Loucy (cell line): ENCODE data around the gene ADAMTS14.

Source experiments
- H2AFZ ChIP-seq: fragments of 200-600 bp; sonication (generic); 2 replicates; pipeline ENCODE4 v1.6.0; 2016; ENCODE audit warnings: antibody characterized with exemption, mild to moderate bottlenecking, low read length, moderate library complexity
- H3F3A ChIP-seq: fragments of 200-600 bp; 2 replicates; pipeline ENCODE4 v1.6.0; 2016; ENCODE audit warnings: antibody characterized with exemption, low read depth, mild to moderate bottlenecking
- H3K27me3 ChIP-seq: fragments of 200-600 bp; sonication (generic); 2 replicates; pipeline ENCODE4 v1.6.1; 2014; ENCODE audit warnings: low read length, mild to moderate bottlenecking; ENCODE audit not compliant: insufficient read depth, poor library complexity, severe bottlenecking
- H3K36me3 ChIP-seq: fragments of 200-600 bp; sonication (generic); 2 replicates; pipeline ENCODE4 v1.6.1; 2016; ENCODE audit warnings: low read length; ENCODE audit not compliant: insufficient read depth
- H3K4me1 ChIP-seq: fragments of 200-600 bp; sonication (generic); 2 replicates; pipeline ENCODE4 v1.5.1; 2014; ENCODE audit warnings: low read length, mild to moderate bottlenecking; ENCODE audit not compliant: insufficient read depth, poor library complexity, severe bottlenecking
- H3K4me2 ChIP-seq: fragments of 200-600 bp; sonication (generic); 2 replicates; pipeline ENCODE4 v1.6.0; 2014; ENCODE audit warnings: antibody characterized with exemption, low read length, low read depth, mild to moderate bottlenecking; ENCODE audit not compliant: poor library complexity, severe bottlenecking
- H3K4me3 ChIP-seq: fragments of 200-600 bp; sonication (generic); 2 replicates; pipeline ENCODE4 v1.5.1; 2014; ENCODE audit warnings: low read length, mild to moderate bottlenecking, mixed read lengths; ENCODE audit not compliant: poor library complexity, severe bottlenecking
- H3K79me2 ChIP-seq: fragments of 200-600 bp; sonication (generic); 2 replicates; pipeline ENCODE4 v1.6.1; 2014; ENCODE audit warnings: low read length; ENCODE audit not compliant: insufficient read depth
- H3K9ac ChIP-seq: fragments of 200-600 bp; sonication (generic); 2 replicates; pipeline ENCODE4 v1.6.0; 2014; ENCODE audit warnings: mild to moderate bottlenecking, low read depth, low read length, moderate library complexity; ENCODE audit not compliant: poor library complexity, severe bottlenecking
- H3K9me2 ChIP-seq: fragments of 200-600 bp; sonication (generic); replicated peaks from 2 replicates; pipeline ENCODE4 v1.6.1; 2016; ENCODE audit warnings: low read depth, low read length, mixed read lengths
- H3K9me3 ChIP-seq: fragments of 200-600 bp; sonication (generic); 2 replicates; pipeline ENCODE4 v1.6.1; 2014; ENCODE audit warnings: mild to moderate bottlenecking, antibody characterized with exemption, low read length, low read depth; ENCODE audit not compliant: insufficient read depth
- H4K20me1 ChIP-seq: fragments of 200-600 bp; sonication (generic); 2 replicates; pipeline ENCODE4 v1.6.0; 2014; ENCODE audit warnings: antibody characterized with exemption, low read length, mild to moderate bottlenecking; ENCODE audit not compliant: insufficient read depth, poor library complexity, severe bottlenecking
- CTCF ChIP-seq: fragments of 200-600 bp; sonication (generic); conservative IDR thresholded peaks from 2 replicates; pipeline ENCODE4 v1.5.1; 2014; ENCODE audit warnings: mild to moderate bottlenecking, antibody characterized with exemption, low read length
- EZH2phosphoT487 ChIP-seq: fragments of 200-600 bp; IDR thresholded peaks from 2 replicates; pipeline ENCODE4 v1.6.1; 2018; ENCODE audit warnings: antibody characterized with exemption, mild to moderate bottlenecking, moderate library complexity, borderline replicate concordance

ADAMTS14 gene

GRCh38 chr10:70680899-70681730, 8.8 kb downstream of the ADAMTS14 start:
- H3K4me2 ChIP-seq, result no peak overlapping the region
- H3K9me3 ChIP-seq, result no peaks in the 10 kb centered on the region
- no peak overlapping the region for H3K9ac ChIP-seq
- H3K4me3 ChIP-seq, result no peak overlapping the region
- H3K4me1 ChIP-seq, result no peaks in the 10 kb centered on the region
- H4K20me1 ChIP-seq, result no peaks in the 10 kb centered on the region
- H2AFZ ChIP-seq, result no peak overlapping the region
- H3F3A ChIP-seq, result no peaks in the 10 kb centered on the region
- no peaks in the 10 kb centered on the region for H3K79me2 ChIP-seq
- H3K27me3 ChIP-seq, result no peaks in the 10 kb centered on the region
- H3K36me3 ChIP-seq, result no peaks in the 10 kb centered on the region
- no peaks in the 10 kb centered on the region for H3K9me2 ChIP-seq
- TF ChIP-seq EZH2phosphoT487 (no peak), CTCF (no peak)

GRCh38 chr10:70681731-70682005, 9.4 kb downstream of the ADAMTS14 start:
- Histone ChIP-seq H3F3A (no peaks in the 10 kb centered on the region), H3K27me3 (no peaks in the 10 kb centered on the region), H3K4me3 (no peak overlapping the region), H3K36me3 (no peaks in the 10 kb centered on the region), H3K79me2 (no peaks in the 10 kb centered on the region), H2AFZ (no peak overlapping the region), H3K9me2 (no peaks in the 10 kb centered on the region), H4K20me1 (no peaks in the 10 kb centered on the region), H3K9ac (no peak overlapping the region), H3K9me3 (no peaks in the 10 kb centered on the region), H3K4me1 (no peaks in the 10 kb centered on the region), H3K4me2 (no peak overlapping the region)
- no peak for TF ChIP-seq CTCF
- TF ChIP-seq EZH2phosphoT487, result no peak

- TF ChIP-seq CTCF (no peak), EZH2phosphoT487 (no peak)
- H3K27me3 ChIP-seq, result no peaks in the 10 kb centered on the region
- H3K9me2 ChIP-seq, result no peaks in the 10 kb centered on the region
- H3K4me1 ChIP-seq, result no peaks in the 10 kb centered on the region
- no peaks in the 10 kb centered on the region for H3K79me2 ChIP-seq
- H3F3A ChIP-seq, result no peaks in the 10 kb centered on the region
- no peaks in the 10 kb centered on the region for H3K36me3 ChIP-seq
- H3K4me2 ChIP-seq, result no peak overlapping the region
- no peak overlapping the region for H3K9ac ChIP-seq
- H3K9me3 ChIP-seq, result no peaks in the 10 kb centered on the region
- no peaks in the 10 kb centered on the region for H4K20me1 ChIP-seq
- no peak overlapping the region for H2AFZ ChIP-seq
- H3K4me3 ChIP-seq, result no peak overlapping the region
Measured at GRCh38 chr10:70682920-70683600, 10.8 kb downstream of the ADAMTS14 start.
